Measurements from ENCODE around the gene SYS1.
A peak's percentile ranks its signal among the peaks of the same experiment; 100 is the strongest.

Gene SYS1

DNA sequence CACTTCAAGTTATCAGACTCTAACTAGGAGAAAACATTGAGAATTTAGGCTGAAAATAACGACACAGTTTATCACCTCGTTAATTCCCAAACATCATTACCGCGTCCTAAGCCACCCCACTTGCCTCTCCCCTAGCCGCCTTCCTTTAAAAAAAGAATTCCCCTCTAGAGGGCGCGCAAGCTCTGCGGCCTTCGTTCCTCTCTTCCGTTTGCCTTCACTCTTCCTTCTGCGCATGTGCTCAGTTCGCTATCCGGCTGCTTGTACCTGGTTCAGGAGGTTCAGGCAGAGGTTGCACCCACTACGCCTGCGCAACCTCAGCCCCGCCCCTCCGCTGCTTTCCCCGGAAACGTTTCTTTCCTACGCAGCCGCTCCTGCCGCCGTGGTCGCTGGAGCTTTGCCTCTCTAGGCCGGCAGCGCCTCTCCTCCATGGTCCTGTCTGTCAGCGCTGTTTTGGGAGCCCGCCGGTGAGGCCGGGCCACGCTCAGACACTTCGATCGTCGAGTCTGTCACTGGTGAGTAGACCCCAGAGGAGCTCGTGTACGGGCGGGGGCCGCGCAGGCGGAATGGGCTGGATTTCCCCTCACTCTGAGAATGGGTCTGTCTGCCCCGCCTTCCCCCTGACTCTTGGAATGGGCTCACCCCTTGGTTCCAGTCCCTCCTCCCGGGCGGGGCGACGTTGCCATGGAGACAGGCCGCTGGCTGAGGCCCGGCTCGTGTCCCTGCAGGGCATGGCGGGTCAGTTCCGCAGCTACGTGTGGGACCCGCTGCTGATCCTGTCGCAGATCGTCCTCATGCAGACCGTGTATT is at the start of gene SYS1:
TSS of gene SYS1 (plus strand) at position 353 of the 807 bp plus-strand sequence. CDS start at position 729, 376 bp downstream.
- peak; percentile 99 for DNase-seq

GRCh38 chr20:45313943-45314342 is 49.0 kb upstream of the SYS1 start:
- no peak for DNase-seq

DNA sequence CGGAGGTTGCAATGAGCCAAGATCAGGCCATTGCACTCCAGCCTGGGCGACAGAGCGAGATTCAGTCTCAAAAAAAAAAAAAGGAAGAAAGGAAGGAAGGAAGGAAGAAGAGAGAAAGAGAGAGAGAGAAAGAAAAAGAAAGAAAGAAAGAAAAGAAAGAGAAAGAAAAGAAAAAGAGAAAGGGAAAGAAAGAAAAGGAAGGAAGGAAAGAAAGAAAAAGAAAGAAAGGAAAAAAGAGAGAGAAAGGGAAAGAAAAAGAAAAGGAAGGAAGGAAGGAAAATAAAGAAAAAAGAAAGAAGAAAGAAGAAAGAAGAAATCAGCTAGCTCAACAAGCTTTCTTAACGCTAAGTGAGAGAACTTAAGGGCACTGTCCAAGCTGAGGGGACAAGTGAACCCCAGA is 47.3 kb upstream of the SYS1 start:
- no peak for DNase-seq

- DNase-seq: no peak
Measured at GRCh38 chr20:45316150-45317080, 46.5 kb upstream of the SYS1 start.

DNA sequence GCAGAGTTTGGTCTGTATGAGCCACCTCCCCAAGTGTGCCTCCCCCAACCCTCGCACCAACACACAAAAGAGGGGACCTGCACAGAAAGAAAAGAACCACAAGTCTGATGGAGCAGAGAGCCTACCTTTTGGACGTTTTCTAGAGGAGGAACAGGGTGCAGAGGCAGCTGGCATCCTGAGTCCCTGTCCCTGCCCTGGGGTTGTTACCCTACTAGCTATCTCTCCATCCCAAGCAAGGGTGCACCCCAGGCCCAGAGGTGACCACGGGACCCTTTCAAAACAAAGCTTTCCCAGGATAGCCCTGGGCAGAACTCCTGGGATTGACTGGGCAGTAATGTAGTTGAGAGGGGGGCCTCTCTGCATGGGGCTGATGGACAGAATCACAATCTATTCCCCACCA is 45.1 kb upstream of the SYS1 start:
- no peak for DNase-seq

DNA sequence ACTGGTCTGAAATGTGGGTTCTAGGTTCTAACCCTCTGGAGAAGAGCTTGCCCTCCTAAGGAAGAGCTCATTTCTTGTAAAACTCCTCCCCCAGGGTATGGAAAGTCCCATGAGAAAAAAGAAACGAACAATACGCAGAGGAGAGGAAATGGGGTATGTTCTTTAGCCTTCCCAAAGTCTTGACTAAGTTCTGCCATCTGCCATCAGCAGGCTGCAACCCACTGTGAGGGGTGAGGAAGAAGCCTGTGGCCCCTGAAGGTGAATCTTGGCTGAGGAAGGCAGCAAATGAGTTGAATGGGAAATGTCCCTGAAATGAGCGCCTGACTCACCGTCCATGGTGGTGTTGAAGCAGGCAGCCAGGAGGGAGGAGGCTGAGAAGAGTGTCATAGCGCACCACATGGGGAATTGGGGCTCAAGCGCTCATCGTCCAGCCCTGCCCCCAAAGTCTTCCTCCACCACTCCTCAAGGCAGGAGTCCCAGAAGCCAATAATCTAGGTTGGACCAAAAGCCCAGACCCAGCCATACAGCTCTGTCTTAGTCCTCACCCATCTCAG is 44.5 kb upstream of the SYS1 start:
- no peak for DNase-seq

GRCh38 chr20:45318948-45319347 is 44.0 kb upstream of the SYS1 start:
- peak; percentile 26 for DNase-seq

DNA sequence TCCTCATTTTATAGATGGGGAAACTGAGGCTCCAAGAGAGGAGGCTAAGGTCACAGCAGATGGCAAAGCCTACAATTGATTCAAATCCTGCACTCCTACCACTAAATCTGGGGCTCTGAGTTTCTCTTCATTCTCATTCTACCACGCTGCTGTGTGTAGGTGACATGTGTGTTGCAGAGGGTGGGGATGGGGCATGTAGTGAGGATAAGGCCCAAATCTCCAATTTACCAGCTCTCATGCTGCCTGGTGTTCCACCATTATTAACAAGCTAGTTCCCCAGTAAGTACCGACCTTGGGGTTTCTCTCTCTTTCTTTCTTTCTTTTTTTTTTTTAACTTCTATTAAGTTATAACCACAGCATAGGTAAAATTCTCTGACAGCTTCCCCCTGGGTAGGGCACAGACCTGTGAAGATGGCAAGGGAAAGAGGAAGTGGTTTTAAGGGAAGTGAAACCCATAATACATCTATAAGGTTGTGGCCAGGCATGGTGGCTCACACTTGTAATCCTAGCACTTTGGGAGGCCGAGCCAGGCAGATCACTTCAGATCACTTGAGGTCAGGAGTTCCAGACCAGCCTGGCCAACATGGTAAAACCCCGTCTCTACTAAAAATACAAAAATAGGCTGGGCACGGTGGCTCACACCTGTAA is 41.9 kb upstream of the SYS1 start:
- peak; percentile 56 for DNase-seq

DNA sequence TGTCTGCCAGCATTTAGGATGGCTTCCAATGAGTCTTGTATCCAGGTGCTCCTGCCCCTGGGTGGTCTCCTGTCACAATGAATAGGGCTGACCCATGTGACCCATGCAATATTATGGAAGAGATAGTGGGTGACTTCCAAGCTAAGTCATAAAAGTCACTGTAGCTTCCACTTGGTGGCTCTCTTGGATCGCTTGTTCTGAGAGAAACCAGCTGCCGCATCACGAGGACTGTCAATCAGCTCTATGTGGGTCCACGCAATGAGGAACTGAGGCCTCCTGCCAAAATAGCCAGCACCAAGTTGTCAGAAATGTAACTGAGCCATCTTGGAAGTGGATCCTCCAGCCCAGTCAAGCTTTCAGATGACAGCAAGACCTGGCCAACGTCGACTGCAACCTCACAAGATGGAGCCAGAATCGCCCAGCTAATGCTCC is 40.0 kb upstream of the SYS1 start:
- peak; percentile 92 for DNase-seq

GRCh38 chr20:45323731-45324130 is 39.2 kb upstream of the SYS1 start:
- DNase-seq: no peak

DNA sequence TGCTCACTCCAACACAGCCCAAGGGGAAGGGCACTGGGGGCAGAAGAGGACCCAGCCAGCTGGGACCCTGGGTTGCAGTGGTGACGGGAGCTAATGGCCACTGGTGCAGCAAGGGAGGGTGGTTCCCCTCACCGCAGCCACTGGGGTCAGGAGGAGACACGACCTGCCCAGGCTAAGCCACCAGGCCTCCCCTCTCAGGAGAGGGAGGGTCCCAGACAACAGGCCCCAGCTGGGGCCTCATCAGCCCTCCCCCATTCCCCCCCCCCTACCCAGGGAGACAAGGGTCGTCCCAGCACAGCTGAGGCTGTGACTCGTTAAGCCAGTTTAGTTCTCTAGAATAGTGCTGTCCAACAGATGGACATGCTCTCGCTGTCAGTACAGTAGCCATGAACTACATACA is 37.6 kb upstream of the SYS1 start:
- no peak for DNase-seq

DNA sequence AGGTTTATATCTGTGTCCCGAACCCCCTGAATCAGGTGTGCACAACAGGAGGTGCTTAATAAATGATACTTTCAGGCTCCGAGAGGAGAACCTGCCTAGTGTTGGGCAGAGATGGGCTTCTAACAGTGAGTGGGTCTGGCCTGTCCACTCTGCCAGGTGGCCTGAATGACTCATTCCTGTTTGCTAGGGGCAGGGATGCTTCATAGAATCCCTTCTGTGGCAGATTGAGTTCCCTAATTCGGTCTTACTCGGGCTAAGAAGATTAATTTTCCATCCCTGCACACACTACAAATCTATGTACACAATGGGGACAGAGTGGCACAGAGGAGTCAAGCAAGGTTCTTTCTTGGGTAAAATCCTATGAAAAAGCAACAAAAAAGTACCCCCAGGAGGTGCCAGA is 34.5 kb upstream of the SYS1 start:
- DNase-seq: no peak

DNA sequence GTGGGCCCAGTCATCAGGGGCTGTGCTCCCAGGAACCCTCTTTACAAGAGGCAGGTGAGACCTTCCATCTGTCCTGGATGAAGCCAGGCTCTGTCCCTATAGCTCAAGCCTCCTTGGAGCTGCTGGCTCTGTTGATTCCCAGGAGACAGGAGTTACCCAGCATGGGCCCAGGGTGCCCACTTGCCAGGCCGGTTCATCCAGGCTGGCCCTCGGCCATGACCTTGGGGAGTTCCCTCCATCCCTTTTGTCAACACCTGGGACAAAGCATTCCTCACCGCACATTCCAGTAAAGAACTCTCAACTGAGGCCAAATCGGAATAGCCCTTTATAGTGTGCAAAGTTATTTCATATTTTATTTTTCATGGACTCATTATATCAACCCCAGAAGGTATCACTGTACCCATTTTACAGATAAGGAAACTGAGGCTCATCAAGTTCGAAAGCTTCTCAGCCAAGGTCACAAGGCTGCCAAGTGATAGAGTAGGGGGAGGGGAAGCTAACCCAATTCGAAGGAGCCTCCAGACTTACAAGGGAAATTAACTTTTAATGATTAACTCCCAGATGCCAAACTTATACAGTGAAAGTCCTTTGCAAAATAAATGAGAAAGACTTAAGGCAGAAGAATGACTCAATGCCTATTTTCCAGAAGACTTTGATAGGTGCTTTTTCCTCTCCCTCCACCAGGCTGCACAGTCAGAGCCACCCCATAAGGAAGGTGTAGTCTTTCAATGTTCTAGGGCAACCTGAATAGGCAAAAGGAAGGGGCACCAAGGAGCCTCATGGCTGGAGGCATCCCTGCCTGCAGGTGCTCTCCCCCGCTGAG is 33.2 kb upstream of the SYS1 start:
- no peak for DNase-seq

- no peak for DNase-seq
Measured at GRCh38 chr20:45330476-45330875, 32.5 kb upstream of the SYS1 start.

- no peak for DNase-seq
Measured at GRCh38 chr20:45336530-45337366, 26.2 kb upstream of the SYS1 start.

DNA sequence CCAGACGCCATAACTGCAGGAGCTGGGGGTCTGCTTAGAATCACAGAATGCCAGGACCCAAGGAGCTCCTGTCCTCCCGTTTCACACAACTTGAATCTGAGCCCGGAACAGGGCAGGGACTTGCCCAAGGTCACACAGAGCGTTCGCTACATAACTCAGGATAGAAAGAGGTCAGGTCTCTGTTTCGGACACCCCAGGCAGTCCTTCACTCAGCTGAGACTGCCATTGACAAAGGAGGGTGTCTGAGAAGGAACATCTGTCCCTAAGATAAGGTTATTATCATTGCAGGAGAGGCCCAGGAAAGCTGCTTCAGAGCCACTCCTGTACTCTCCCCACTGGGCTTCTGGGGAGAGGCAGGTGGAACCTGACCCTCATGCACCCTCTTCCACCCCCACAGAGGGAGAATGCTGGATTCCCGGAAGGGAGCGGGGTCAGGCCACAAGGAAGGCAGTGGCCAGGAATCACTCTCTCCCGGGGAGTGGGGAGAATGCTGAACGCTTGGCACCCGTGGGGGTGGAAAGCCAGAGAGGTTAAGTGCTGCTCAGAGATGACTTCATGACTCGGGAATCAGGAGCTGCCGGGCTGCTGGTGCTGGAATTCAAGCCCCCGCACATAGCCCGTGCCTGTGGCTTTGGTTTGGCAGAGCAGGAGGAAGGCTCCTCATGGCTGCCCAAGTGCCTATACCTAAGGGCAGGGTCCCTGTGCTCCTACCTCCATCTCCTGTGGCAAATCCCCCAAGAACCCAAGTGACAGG is 25.4 kb upstream of the SYS1 start:
- DNase-seq: no peak

DNA sequence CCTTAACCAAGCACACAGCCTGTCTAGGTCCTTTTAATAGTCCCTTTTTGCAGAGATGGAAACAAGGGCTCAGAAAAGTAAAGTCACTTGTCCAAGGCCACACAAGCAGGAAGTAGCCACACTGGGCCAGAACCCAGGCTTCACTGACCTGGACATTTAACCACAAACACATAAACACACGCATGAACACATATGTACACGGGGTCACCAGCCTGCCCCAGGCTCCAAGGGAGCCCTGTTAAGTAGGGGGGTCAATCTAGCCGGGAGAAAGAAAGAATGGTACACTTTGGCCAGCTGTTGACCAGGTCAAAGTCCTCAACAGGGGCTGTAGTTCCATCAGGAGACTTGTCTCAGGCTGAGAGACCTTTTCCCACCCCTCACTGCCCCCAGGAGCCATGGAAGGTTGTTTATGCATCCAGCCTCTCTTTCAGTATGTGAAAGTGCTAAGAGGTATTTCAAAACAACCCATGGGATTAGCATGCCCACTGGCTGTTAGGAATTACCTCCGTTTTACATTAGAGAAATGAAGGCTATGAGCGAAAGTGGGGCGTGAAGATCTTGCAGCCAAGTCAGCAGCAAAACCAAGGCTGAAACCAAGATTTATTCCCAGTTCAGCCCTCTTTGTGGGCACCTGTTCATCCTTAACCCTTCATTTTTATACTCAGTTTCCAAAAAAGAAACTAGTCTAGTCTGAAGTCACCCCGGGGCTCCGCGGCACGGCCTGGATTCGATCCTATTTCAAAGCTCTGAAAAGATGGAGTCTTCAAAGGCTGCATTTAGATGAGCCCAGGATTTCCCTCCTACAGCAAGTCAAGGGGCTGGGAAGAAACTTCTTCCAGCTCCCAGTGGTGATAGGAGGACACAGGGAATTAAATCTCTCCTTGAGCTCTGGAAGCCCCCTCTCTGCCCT is 24.6 kb upstream of the SYS1 start:
- no peak for DNase-seq

GRCh38 chr20:45339084-45339483 is 23.9 kb upstream of the SYS1 start:
- DNase-seq: no peak

DNA sequence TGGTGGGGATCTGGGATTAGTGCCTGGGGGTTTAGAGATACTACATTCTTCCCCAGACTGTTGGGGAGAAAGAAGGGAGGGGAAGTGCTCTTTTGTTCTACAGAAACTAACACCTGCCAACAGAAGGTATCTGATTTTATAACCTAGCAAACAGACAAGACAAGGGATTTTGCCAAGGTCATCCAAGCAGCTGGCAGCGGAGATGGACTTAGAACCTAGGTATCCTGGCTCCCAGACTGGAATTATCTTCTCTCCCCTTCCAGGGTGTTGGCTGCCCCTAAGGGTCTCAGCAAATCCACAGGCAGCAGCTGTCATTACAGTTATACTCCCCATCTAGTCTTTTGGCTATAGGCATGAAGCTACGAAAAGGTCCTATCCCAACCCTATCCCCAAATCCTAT is 23.2 kb upstream of the SYS1 start:
- no peak for DNase-seq
